Measurements from ENCODE around the gene SPHK2.

DNA sequence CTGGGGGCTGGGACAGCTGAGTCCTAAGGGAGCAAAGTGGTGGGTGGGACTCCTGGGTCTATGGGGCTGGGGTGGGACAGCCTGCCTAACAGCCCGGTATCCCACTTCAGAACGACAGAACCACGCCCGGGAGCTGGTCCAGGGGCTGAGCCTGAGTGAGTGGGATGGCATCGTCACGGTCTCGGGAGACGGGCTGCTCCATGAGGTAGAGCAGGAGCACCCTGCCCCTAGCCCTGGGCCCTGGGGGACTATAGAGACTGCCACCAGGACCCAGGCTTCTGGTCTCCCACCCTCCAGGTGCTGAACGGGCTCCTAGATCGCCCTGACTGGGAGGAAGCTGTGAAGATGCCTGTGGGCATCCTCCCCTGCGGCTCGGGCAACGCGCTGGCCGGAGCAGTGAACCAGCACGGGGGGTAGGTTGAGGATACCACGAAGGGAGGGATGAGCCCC is 8.6 kb downstream of the SPHK2 start:
- TF ChIP-seq, protein P1, sequence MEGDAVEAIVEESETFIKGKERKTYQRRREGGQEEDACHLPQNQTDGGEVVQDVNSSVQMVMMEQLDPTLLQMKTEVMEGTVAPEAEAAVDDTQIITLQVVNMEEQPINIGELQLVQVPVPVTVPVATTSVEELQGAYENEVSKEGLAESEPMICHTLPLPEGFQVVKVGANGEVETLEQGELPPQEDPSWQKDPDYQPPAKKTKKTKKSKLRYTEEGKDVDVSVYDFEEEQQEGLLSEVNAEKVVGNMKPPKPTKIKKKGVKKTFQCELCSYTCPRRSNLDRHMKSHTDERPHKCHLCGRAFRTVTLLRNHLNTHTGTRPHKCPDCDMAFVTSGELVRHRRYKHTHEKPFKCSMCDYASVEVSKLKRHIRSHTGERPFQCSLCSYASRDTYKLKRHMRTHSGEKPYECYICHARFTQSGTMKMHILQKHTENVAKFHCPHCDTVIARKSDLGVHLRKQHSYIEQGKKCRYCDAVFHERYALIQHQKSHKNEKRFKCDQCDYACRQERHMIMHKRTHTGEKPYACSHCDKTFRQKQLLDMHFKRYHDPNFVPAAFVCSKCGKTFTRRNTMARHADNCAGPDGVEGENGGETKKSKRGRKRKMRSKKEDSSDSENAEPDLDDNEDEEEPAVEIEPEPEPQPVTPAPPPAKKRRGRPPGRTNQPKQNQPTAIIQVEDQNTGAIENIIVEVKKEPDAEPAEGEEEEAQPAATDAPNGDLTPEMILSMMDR (IDR thresholded peaks at IDR 0.05): no peak
- no peak for TF ChIP-seq POLR2A (IDR thresholded peaks at IDR 0.05)

Measured in adrenal gland (tissue), 5 donors.